ENCODE data around the gene RDH8. TPM values are rescaled to one million over a fixed set of nuclear protein-coding genes. Genes with fewer than 3 reads are reported as not detected.
A peak's percentile ranks its signal among the peaks of the same experiment; 100 is the strongest.

Gene RDH8
- total and polyA plus RNA-seq, 2 of the 8 experiments (the other 6 are each of a cell fraction or from before 2014, with no cell fraction given) = 0.38 TPM; not detected in 1

GRCh38 chr19:10021446-10021845 lies 8.2 kb downstream of the RDH8 start:
- Histone ChIP-seq H3K4me2 (ENCODE audit: insufficient read depth in 1 of 2, low read depth in 2 of 2, low read length in 2 of 2) (no peak overlapping the region), H3K27me3 (replicated peaks in 1 of 4; ENCODE audit: control insufficient read depth in 3 of 4, extremely low read depth in 1 of 4, insufficient read depth in 3 of 4, low read length in 3 of 4) (peaks cover 0 to 3% (median 0%) of the 10 kb centered on the region in 4 experiments; a peak in 1 of 7 replicates), H3K9me3 (ENCODE audit: insufficient read depth in 2 of 2, low read depth in 1 of 2, low read length in 1 of 2) (no peaks in the 10 kb centered on the region), H2BK20ac (ENCODE audit: low read length) (no peak overlapping the region), H3K23ac (ENCODE audit: insufficient read length) (no peak overlapping the region), H3K79me2 (ENCODE audit: control insufficient read depth in 1 of 2, insufficient read depth in 2 of 2, low read length in 2 of 2) (no peaks in the 10 kb centered on the region), H3K9ac (replicated peaks in 1 of 4; ENCODE audit: extremely low read depth in 1 of 4, low read depth in 3 of 4, low read length in 3 of 4) (no peak overlapping the region), H3K4me1 (replicated peaks in 1 of 4; ENCODE audit: control insufficient read depth in 3 of 4, insufficient read depth in 4 of 4, low read length in 3 of 4) (no peaks in the 10 kb centered on the region), H3K23me2 (ENCODE audit: low read depth, low read length) (no peaks in the 10 kb centered on the region), H3K36me3 (ENCODE audit: control insufficient read depth in 2 of 4, insufficient read depth in 4 of 4, low read length in 3 of 4) (no peaks in the 10 kb centered on the region), H3K18ac (ENCODE audit: extremely low read depth, low read length) (no peak overlapping the region), H2BK120ac (replicated peaks; ENCODE audit: low read depth, low read length) (no peak overlapping the region), H3K4ac (replicated peaks; ENCODE audit: insufficient read length, low read depth, low read length) (no peak overlapping the region), H4K8ac (ENCODE audit: extremely low read depth, insufficient read depth, low read length) (no peak overlapping the region; the same call in 1 of the 2 replicates), H3K14ac (ENCODE audit: insufficient read length) (no peak overlapping the region), H4K20me1 (replicated peaks in 1 of 2; ENCODE audit: control insufficient read depth in 1 of 2, insufficient read depth in 2 of 2, low read length in 2 of 2) (no peaks in the 10 kb centered on the region), H3K79me1 (ENCODE audit: low read depth, low read length) (no peaks in the 10 kb centered on the region), H3K4me3 (ENCODE audit: extremely low read depth in 1 of 4, insufficient read depth in 2 of 4, low read depth in 3 of 4, low read length in 4 of 4) (no peak overlapping the region), H2AFZ (ENCODE audit: low read length) (no peak overlapping the region), H3K56ac (replicated peaks; ENCODE audit: insufficient read length, low read depth, low read length) (no peak overlapping the region), H2BK12ac (ENCODE audit: low read depth, low read length) (0 out of 2 replicates have a peak overlapping the region, but pooled peaks have one; percentile 39), H4K91ac (replicated peaks; ENCODE audit: insufficient read length, low read length) (no peak overlapping the region), H2BK5ac (ENCODE audit: low read depth, low read length) (no peak overlapping the region), H3K27ac (ENCODE audit: low read depth, low read length) (no peak overlapping the region), H2BK15ac (ENCODE audit: low read length) (no peak overlapping the region; the same call in 1 of the 2 replicates), H4K5ac (ENCODE audit: insufficient read length, low read depth, low read length) (no peak overlapping the region), H2AK5ac (ENCODE audit: low read depth, low read length) (no peak overlapping the region)
- DNase-seq (ENCODE audit: low read depth in 1 of 2, low spot score in 2 of 2) = no peak
- POLR2A ChIA-PET (ENCODE audit: partially characterized antibody) = interaction anchor here (0.6 to 1.3 kb wide), 4 partner anchors 11 to 151 kb away, joined by 3 to 4 read pairs (median 4); partner anchors contain the start of gene COL5A3
- TF ChIP-seq MAX (IDR thresholded peaks at IDR 0.05) = no peak
- TF ChIP-seq, protein P1, sequence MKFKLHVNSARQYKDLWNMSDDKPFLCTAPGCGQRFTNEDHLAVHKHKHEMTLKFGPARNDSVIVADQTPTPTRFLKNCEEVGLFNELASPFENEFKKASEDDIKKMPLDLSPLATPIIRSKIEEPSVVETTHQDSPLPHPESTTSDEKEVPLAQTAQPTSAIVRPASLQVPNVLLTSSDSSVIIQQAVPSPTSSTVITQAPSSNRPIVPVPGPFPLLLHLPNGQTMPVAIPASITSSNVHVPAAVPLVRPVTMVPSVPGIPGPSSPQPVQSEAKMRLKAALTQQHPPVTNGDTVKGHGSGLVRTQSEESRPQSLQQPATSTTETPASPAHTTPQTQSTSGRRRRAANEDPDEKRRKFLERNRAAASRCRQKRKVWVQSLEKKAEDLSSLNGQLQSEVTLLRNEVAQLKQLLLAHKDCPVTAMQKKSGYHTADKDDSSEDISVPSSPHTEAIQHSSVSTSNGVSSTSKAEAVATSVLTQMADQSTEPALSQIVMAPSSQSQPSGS (IDR thresholded peaks at IDR 0.05; ENCODE audit: low read length) = no peak
- TF ChIP-seq SUZ12 (IDR thresholded peaks at IDR 0.05; ENCODE audit: low read length) = no peak
- no peak for TF ChIP-seq JUND (IDR thresholded peaks at IDR 0.05; ENCODE audit: low read length)
- no peak for TF ChIP-seq TCF12 (IDR thresholded peaks at IDR 0.05; ENCODE audit: low read depth, low read length)
- TF ChIP-seq HDAC6 (IDR thresholded peaks at IDR 0.05; ENCODE audit: low read depth, low read length) = no peak
- no peak for TF ChIP-seq FOSL1 (IDR thresholded peaks at IDR 0.05; ENCODE audit: insufficient read depth, low read depth, low read length)
- CTCF ChIA-PET (ENCODE audit: partially characterized antibody) = interaction anchor here (0.9 to 8.8 kb wide), 10 partner anchors 10 to 90 kb away, joined by 3 to 45 read pairs (median 3); partner anchors contain the start of gene COL5A3
- FAIRE-seq = no peak
- 92% methylated on average over 23 of the region's 23 CpGs; no CpG with 5 or more reads in 1 of the 2 experiments for WGBS, 2 experiments (ENCODE audit: extremely low coverage in 1 of 2, insufficient coverage in 1 of 2, insufficient read length in 1 of 2, insufficient replicate concordance in 2 of 2, low coverage in 1 of 2, low lambda C conversion rate in 2 of 2, missing lambda C conversion rate in 1 of 2)

Data from H1 (cell line).